GM12878 (cell line): ENCODE results near the gene HSD17B2. TPM values are rescaled to one million over a fixed set of nuclear protein-coding genes. Genes with fewer than 3 reads are reported as not detected.
A peak's percentile ranks its signal among the peaks of the same experiment; 100 is the strongest.

Experiments used
- ATAC-seq: fragments of 200-7000 bp; cut with Tn5 transposase; 3 replicates; pipeline ENCODE4 v1.9.1; 2020; ENCODE audit warnings: mild to moderate bottlenecking, moderate library complexity
- BruUV-seq: library from RNA; stranded (reverse); fragments of 400-500 nt; replicated peaks from 2 replicates; lab custom pipeline; 2021; lab: Mats Ljungman, UMichigan
- CTCF ChIA-PET: fragments of 300-600 bp; sonication (Branson Sonifier 250); formaldehyde crosslinking; extraction: SDS; loops from one replicate; lab custom pipeline; 2021; ENCODE audit warnings: inconsistent platforms; lab: Yijun Ruan, JAX
- POLR2A ChIA-PET: fragments of 350-600 bp; formaldehyde crosslinking; extraction: SDS; loops from one replicate; lab custom pipeline; 2021; ENCODE audit warnings: inconsistent platforms; lab: Charles Lee
- RAD21 ChIA-PET: fragments of 300-600 bp; sonication (Branson Sonifier 250); formaldehyde crosslinking; loops from one replicate; lab custom pipeline; 2023; ENCODE audit warnings: antibody characterized with exemption; ENCODE audit not compliant: unreplicated experiment; lab: Charles Lee
- SMC1A ChIA-PET: fragments of 300-600 bp; sonication (Branson Sonifier 250); formaldehyde crosslinking; loops from one replicate; lab custom pipeline; 2023; ENCODE audit not compliant: unreplicated experiment, uncharacterized antibody; lab: Charles Lee
- DNase-seq: peaks from one replicate; pipeline ENCODE4 v3.0.0-alpha.2; 2011; ENCODE audit warnings: low read depth, low spot score
- FAIRE-seq: peaks from 3 replicates; lab custom pipeline; 2011; peaks lifted over from hg19 to GRCh38; lab: Jason Lieb, UNC
- H2AFZ ChIP-seq: 2 replicates; pipeline ENCODE4 v1.6.0; 2011; ENCODE audit warnings: low read depth, low read length, control low read depth; ENCODE audit not compliant: control insufficient read depth
- H3K27ac ChIP-seq: 2 replicates; pipeline ENCODE4 v1.5.1; 2011; ENCODE audit warnings: control low read depth; ENCODE audit not compliant: control insufficient read depth, insufficient read depth
- H3K27me3 ChIP-seq, 2 experiments: replicated peaks in 1 of 2; 2 replicates each; pipeline versions ENCODE4 v1.6.0 to v1.6.1; 2011; ENCODE audit warnings: low read length in 1 of 2; ENCODE audit not compliant: control insufficient read depth in 2 of 2, insufficient read depth in 2 of 2
- H3K36me3 ChIP-seq, 2 experiments: 2 replicates each; pipeline ENCODE4 v1.5.1; 2011; ENCODE audit warnings: low read length in 1 of 2; ENCODE audit not compliant: control insufficient read depth in 2 of 2, insufficient read depth in 2 of 2
- H3K4me1 ChIP-seq: 2 replicates; pipeline ENCODE4 v1.6.1; 2011; ENCODE audit warnings: mild to moderate bottlenecking, low read length, moderate library complexity, mixed read lengths; ENCODE audit not compliant: control insufficient read depth, insufficient read depth
- H3K4me2 ChIP-seq: 2 replicates; pipeline ENCODE4 v1.6.0; 2011; ENCODE audit warnings: control low read depth; ENCODE audit not compliant: control insufficient read depth, insufficient read depth
- H3K4me3 ChIP-seq: fragments of 200-600 bp; sonication (generic); 2 replicates; pipeline ENCODE4 v1.5.1; 2016
- H3K79me2 ChIP-seq: 2 replicates; pipeline ENCODE4 v1.6.0; 2011; ENCODE audit warnings: low read length; ENCODE audit not compliant: control insufficient read depth, insufficient read depth
- H3K9ac ChIP-seq: 2 replicates; pipeline ENCODE4 v1.8.0; 2011; ENCODE audit warnings: low read length, control low read depth, mixed read lengths; ENCODE audit not compliant: control insufficient read depth, insufficient read depth
- H3K9me3 ChIP-seq: replicated peaks from 3 replicates; pipeline ENCODE4 v1.5.1; 2011; ENCODE audit warnings: mild to moderate bottlenecking, low read length; ENCODE audit not compliant: control insufficient read depth, insufficient read depth
- H4K20me1 ChIP-seq: 2 replicates; pipeline ENCODE4 v1.6.0; 2011; ENCODE audit not compliant: control insufficient read depth, insufficient read depth
- ELK1 ChIP-seq: IDR thresholded peaks from 2 replicates; pipeline ENCODE4 v1.6.1; 2012; ENCODE audit warnings: low read depth, low read length, improper control_type of control experiment
- IRF4 ChIP-seq: IDR thresholded peaks from 2 replicates; pipeline ENCODE4 v1.6.1; 2011; ENCODE audit warnings: low read depth, low read length
- JUNB ChIP-seq: IDR thresholded peaks from 2 replicates; pipeline ENCODE4 v1.6.1; 2016; ENCODE audit warnings: antibody characterized with exemption, mild to moderate bottlenecking
- NR2F1 ChIP-seq: fragments of 450-650 bp; conservative IDR thresholded peaks from 2 replicates; pipeline ENCODE4 v1.6.1; 2017; ENCODE audit warnings: mild to moderate bottlenecking
- RELB ChIP-seq: fragments of 450-650 bp; IDR thresholded peaks from 2 replicates; pipeline ENCODE4 v1.6.1; 2017; ENCODE audit warnings: low read depth, mild to moderate bottlenecking, moderate library complexity
- RUNX3 ChIP-seq: IDR thresholded peaks from 2 replicates; pipeline ENCODE4 v1.6.1; 2012; ENCODE audit warnings: low read length, inconsistent platforms
- SKIL ChIP-seq: fragments of 450-650 bp; IDR thresholded peaks from 2 replicates; pipeline ENCODE4 v1.6.1; 2017; ENCODE audit warnings: mild to moderate bottlenecking, low read depth, inconsistent platforms; ENCODE audit not compliant: poor library complexity, severe bottlenecking
- SRF ChIP-seq, 2 experiments: IDR thresholded peaks; 2 replicates each; pipeline ENCODE4 v1.6.1; 2011; ENCODE audit warnings: low read depth in 2 of 2, low read length in 2 of 2, mild to moderate bottlenecking in 1 of 2, moderate library complexity in 1 of 2
- TCF7 ChIP-seq: IDR thresholded peaks from 2 replicates; pipeline ENCODE4 v1.6.1; 2014; ENCODE audit warnings: antibody characterized with exemption, borderline replicate concordance
- WGBS: methylation state at CpG from one replicate; pipeline ENCODE4 v1.1.6; 2016; ENCODE audit warnings: low lambda C conversion rate; ENCODE audit not compliant: insufficient replicate concordance, insufficient coverage; ENCODE audit errors: missing lambda C conversion rate; 5-methylcytosine and 5-hydroxymethylcytosine counted together
- in situ Hi-C: fragments of 300-500 bp; cut with MboI; formaldehyde crosslinking; loops from 9 replicates; pipeline ENCODE4 v1.14.3; 2018; ENCODE audit warnings: mixed read lengths
- intact Hi-C: fragments of 100-400 bp; cut with micrococcal nuclease; formaldehyde crosslinking; loops from one replicate; pipeline ENCODE4 v1.14.2; 2022; ENCODE audit not compliant: unreplicated experiment
- polyA plus RNA-seq, 11 experiments: library from polyadenylated mRNA; depleted of rRNA in 4 of 11; unstranded in 6 of 11; stranded (reverse) in 5 of 11; fragments of >200 nt; fragmentation: Nextera tagmentation in 4 of 11; fragmentation: Illumina TruSeq in 1 of 11; extraction: Ambion mirVana in 4 of 11; extraction: Trizol in 1 of 11; gene quantifications; 1 replicate in 1 of 11; 2 replicates in 10 of 11; pipeline versions ENCODE4 v1.2.1 to v1.2.3, GENCODE V29; 2011 to 2016; ENCODE audit warnings: inconsistent platforms in 2 of 11, missing spikeins in 2 of 11, low read depth in 1 of 11
- total RNA-seq, 4 experiments: library from RNA; depleted of rRNA in 3 of 4; stranded (reverse); fragments of >200 nt in 3 of 4; fragmentation: Illumina TruSeq in 1 of 4; extraction: Trizol in 1 of 4; gene quantifications; 2 replicates each; pipeline versions ENCODE4 v1.2.1 to v1.2.3, GENCODE V29; 2013 to 2021

Gene HSD17B2
- total and polyA plus RNA-seq, 10 of the 15 experiments (the other 5 are each of a cell fraction or from before 2014, with no cell fraction given): not detected

DNA sequence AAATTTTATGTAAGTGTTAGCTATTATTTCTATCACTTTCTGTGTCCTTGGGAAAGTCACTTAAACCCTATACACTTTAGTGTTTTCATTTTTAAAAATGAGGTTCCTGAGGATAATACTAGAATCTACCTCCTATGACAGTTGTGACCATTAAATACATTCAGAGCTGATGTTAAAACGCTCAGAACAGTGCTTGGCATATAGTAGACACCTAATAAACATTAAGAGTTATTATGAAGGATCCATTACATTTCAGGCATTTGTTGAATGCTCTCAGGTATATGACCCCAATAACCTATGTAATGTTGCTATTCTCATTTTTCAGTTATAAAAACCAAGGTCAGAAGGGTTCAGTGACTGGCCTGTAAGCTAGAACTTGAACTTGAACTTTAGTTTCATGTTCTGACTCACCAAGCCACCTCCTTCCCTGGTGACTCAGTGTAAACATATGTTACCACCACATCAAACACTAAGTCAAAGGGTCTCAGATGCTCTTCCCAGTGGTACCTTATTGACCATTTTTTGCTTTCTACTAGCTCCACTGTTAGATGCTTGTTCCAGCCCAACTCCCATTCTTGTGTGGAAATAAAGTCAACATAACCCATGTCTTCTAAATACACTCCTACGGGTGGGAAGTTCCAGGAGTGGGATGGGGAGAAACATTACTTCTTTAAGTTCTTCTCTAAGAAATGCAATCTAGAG, 47.6 kb downstream of the HSD17B2 start:
- Histone ChIP-seq H4K20me1 (no peaks in the 10 kb centered on the region), H2AFZ (no peak overlapping the region), H3K79me2 (no peaks in the 10 kb centered on the region), H3K27me3 (no peaks in the 10 kb centered on the region; a peak in 2 of 4 replicates), H3K9ac (no peak overlapping the region), H3K4me3 (no peak overlapping the region), H3K27ac (no peak overlapping the region), H3K4me1 (no peaks in the 10 kb centered on the region), H3K36me3 (no peaks in the 10 kb centered on the region), H3K4me2 (no peak overlapping the region), H3K9me3 (no peaks in the 10 kb centered on the region)
- peak; percentile 92 for TF ChIP-seq NR2F1
- TF ChIP-seq IRF4: peak; percentile 75; the same call in 1 of the 2 replicates
- no peak for TF ChIP-seq SKIL
- peak; percentile 84 for TF ChIP-seq RUNX3
- peak; percentile 74 for TF ChIP-seq JUNB
- no peak for TF ChIP-seq SRF (IDR thresholded peaks at IDR 0.05; ENCODE audit: low read depth in 2 of 2, low read length in 2 of 2)
- TF ChIP-seq TCF7: peak; percentile 88
- no peak for TF ChIP-seq RELB
- TF ChIP-seq ELK1: no peak
- intact Hi-C loops (no loop called here), in situ Hi-C loops (no loop called here)
- BruUV-seq: no TSS peak
- CTCF ChIA-PET: interaction anchor here (0.9 kb wide), 1 partner anchor 21 kb away, joined by 3 read pairs; no protein-coding TSS in a partner anchor
- no peak for DNase-seq
- ATAC-seq: peak; percentile 59; the same call in 2 of the 3 replicates
- WGBS: 5% methylated on average over 2 of the region's 2 CpGs
- SMC1A ChIA-PET: interaction anchor here (0.7 to 1.0 kb wide), 2 partner anchors 8 to 15 kb away, joined by 3 read pairs; no protein-coding TSS in a partner anchor
- no peak for FAIRE-seq
- RAD21 ChIA-PET: no interaction called here
- POLR2A ChIA-PET: no interaction called here
